Left hindlimb (tissue), 1 donor: Measurements from ENCODE around the gene HOXC12.

Source experiments
- DNase-seq: peaks from one replicate; pipeline ENCODE4 v3.0.0-alpha.2; 2018

HOXC12 gene

GRCh38 chr12:53985692-53985993 lies 30.9 kb downstream of the HOXC12 start:
- DNase-seq: no peak

GRCh38 chr12:53985994-53986685 lies 31.4 kb downstream of the HOXC12 start:
- DNase-seq: no peak

GRCh38 chr12:53986686-53987483 lies 32.2 kb downstream of the HOXC12 start:
- no peak for DNase-seq

GRCh38 chr12:53987787-53988230 lies 33.1 kb downstream of the HOXC12 start:
- DNase-seq: no peak

- peak; percentile 40 for DNase-seq
These were observed 34.0 kb downstream of the HOXC12 start for GRCh38 chr12:53988541-53989226.

GRCh38 chr12:53989227-53990113 lies 34.8 kb downstream of the HOXC12 start:
- peak; percentile 70 for DNase-seq

GRCh38 chr12:53990311-53991076 lies 35.8 kb downstream of the HOXC12 start:
- DNase-seq: no peak

- no peak for DNase-seq
These were observed 36.4 kb downstream of the HOXC12 start for GRCh38 chr12:53991077-53991460.

- DNase-seq: no peak
These were observed 37.7 kb downstream of the HOXC12 start for GRCh38 chr12:53992377-53992889.

GRCh38 chr12:53993162-53994008 lies 38.7 kb downstream of the HOXC12 start:
- DNase-seq: no peak

GRCh38 chr12:53994009-53994263 lies 39.2 kb downstream of the HOXC12 start:
- DNase-seq: no peak

GRCh38 chr12:53994264-53995001 lies 39.7 kb downstream of the HOXC12 start:
- no peak for DNase-seq

- DNase-seq: no peak
These were observed 40.3 kb downstream of the HOXC12 start for GRCh38 chr12:53995002-53995377.

- DNase-seq: peak; percentile 86
These were observed 40.9 kb downstream of the HOXC12 start for GRCh38 chr12:53995378-53996239.

- DNase-seq: no peak
These were observed 41.8 kb downstream of the HOXC12 start for GRCh38 chr12:53996240-53997203.

- no peak for DNase-seq
These were observed 42.8 kb downstream of the HOXC12 start for GRCh38 chr12:53997204-53998109.
